Kidney glomerular epithelial cell (primary cell): Measurements from ENCODE around the gene LBR.
"Not testable (repeated sequence)": the region's sequence is repeated elsewhere in the genome, so short reads cannot be mapped to it uniquely, and the experiment has no call there.

ENCODE experiments used
- DNase-seq: peaks from one replicate; lab custom pipeline; 2025; lab: John Stamatoyannopoulos, UW

LBR gene

DNA sequence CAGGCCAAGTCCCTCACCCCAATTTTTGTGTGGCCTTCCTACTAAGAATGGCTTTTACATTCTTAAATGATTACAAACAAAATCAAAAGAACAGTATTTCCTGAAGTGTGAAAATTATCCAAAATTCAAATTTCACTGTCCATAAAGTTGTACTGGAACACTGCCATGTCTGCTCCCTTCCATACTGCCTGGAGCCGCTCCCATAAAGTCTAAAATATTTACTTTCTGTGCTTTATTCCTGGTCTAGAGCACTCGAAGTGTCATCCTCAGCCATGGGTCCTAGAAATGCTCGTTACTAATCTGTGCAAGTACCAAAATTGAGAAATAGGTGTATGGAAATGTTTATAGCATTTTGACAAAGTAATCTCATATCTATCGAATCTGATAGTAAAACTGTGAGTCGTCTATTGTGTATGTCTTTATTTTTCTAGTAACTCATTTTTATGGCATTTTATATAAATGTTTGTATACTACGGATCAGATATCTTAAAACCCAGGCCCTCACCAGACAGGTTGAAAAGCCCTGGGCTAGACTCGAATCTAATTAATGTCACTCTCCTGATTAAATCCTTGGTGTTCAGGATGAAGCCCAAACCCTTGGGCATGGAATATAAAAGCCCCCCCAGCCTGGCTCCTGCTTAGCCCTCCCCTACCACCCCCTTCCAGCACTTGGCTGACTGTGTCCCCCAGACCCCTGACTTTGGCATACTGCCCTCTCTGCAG lies 4.9 kb downstream of the LBR start:
- DNase-seq = no peak

DNA sequence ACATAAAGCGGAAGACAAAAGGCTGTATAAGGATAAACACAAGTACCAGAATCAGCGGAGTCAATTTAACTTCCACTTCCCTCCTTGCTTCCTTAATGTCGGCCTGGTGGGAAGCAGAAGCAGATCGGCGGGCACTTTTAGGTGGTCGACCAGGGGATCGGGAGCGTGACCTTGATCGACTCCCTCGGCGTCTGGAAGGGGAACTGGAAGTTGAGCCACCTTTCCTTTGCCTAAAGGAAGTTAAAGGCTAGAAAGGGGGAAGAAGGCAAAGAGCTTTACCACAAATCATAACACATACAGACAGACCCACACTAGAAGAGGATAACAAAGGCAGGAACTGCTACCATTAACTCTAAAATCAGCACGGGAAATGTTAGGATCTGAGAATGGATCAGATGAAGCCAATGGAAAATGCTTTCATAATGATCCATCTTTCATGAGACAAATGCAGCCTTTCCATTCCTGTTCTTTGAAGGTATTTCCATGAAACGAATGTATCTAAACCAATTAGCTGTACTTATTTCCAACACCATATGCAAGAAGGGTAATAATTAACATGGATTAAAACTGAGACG lies 5.7 kb downstream of the LBR start:
- DNase-seq = no peak

DNA sequence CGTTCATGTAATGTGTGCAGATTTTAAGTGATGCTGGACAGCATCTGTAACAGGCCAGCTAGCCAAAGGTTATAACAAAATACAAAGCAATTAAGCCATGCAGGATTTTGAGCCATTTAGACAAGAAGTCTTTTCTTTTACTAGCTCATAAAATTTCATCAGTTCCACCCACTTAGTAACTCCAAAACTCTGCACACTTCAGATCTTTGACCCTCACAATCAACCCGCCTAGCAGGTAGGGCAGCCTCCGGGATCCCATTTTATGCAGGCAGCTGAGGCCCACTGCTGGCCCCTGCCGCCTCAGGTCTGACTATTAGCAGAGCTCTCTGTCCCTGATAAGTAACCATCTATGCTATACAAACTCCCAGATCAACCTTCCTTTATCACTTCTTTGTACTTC lies 9.2 kb downstream of the LBR start:
- DNase-seq = no peak

DNA sequence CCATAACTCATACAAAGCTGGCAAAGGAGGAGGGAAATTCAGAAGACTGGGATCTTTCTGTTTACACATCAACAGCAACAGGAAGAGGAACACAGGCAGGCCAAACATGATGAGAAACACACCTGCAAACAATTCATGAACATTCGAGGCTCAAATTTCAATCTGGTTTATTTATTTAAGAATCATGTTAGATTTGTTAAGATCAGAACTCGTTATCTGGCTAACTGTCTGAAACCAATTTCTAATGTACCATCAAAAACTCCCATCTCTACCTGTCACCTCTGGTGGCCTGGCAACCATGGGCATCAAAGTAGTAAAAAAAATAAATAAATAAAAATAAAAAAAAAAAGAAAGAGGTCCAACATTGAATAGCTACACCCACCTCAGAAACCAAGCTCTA lies 9.8 kb downstream of the LBR start:
- DNase-seq = no peak

DNA sequence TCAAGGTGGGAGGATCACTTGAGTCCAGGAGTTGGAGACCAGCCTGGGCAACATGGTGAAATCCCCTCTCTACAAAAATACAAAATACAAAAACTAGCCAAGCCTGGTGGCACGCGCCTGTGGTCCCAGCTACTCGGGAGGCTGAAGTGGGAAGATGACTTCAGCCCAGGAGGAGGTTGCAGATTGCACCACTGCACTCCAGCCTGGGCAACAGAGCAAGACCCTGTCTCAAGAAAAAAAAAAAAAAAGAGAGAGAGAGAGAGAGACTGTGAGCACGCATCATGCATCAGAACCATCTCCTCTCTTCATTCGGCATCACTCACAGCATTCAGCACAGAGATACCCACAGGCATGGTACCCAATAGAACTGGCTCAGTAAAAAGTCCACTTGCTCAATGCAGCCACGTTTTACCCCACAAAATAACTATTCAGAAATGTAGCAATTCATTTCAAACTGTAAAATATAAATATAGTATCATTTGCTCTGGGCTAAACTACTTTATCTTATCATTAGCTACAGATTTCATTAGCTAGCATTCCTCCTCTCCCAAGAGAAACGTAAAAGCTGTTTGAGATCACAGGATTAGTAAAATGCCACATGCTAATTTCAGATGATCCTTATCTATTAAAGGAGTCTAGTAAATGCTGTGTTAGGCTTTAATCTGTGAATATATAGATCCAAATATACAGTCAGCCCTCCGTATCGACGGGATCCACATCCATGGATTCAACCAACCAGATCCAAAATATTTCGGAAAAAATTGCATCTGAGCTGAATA lies 11.7 kb downstream of the LBR start:
- DNase-seq = no peak

DNA sequence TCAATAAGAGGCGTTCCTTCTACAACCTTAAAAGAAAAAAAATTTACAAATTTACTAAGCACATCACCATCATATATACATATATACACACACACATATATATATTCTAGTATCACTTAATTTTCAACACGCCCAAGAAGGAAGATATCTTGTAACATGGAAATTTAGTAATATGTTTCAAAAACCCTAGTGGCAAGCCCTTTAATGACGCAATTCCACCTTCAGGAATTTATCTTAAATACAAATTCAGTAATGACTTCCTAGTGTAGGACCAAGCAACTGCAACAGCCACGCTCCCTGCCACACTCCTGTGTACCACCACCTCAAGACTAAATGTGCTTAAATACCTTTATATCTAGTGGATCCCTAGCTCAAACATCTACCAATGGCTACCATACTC lies 12.5 kb downstream of the LBR start:
- DNase-seq = no peak

DNA sequence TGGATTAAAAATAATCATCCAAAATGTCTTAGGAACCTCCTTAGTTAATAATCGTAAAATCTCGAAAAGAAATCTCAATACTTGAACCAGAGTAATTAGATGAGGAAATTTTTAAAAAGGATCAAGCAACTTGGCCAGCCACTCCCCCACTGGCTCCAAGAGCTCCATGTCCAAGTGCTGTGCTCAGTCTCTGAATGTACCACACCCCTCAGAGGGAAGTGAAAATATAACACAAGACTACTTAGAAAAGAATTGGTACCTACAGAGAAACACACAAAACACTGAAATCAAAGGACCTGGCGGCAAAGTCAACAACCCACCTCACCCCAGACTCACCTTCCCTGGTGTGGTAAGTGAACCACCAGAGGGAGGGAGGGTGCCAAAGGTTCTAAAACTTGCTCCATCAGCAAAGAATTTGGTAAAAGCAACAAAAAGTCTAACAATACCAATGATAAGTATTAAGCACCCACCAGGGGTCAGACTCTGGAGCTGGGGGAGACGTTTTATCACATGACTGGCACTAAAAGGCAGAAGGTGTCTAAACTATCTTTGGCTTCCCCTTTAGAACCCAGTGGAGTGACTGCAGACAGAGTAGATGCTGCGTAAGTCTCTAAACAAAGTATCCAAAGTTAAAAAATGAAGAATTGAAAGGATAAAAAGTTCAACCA lies 14.0 kb downstream of the LBR start:
- DNase-seq = no peak

DNA sequence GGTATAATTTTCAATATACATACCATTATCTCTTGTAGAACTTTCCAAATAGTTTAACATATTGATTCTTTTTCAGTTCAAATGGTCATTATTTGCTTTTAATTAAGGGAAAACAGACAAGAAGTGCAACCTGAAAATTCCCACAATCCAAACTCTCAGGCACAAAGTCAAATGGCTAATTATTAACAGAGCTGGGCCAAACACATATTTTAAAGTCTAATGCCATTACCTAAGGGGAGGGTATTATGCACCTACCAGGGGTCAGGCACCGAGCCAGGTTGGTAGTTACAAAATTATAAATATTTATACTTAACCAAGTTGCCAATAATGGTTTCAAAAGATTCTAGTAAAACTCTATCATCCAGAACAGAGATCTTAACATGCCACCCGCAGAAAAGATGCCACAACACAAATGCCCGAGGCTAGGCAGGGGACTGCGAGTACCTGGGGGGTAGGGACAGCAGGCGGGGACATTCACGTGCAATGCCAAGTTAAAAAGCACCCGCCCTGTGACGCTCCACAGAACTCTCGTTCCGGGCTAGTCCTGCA lies 15.0 kb downstream of the LBR start:
- DNase-seq = peak; percentile 61

DNA sequence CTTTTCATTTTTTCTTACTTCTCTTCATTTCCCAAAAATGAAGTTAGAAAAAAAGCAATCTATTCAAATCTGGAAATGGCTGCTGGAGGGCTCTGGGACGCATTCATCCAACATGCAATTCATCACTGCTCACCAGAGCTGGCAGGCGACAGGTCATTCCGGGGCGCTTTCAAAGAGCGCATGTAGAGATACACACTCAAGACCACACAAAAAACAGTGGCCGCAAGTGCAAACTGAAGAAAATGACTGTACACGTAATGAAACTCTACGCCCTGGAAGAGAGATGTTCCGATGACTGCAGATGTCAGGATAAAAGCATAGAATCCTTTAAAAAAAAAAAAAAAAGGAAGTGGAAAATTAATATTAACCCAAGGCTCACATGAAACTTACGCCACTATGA lies 15.5 kb downstream of the LBR start:
- DNase-seq = no peak

DNA sequence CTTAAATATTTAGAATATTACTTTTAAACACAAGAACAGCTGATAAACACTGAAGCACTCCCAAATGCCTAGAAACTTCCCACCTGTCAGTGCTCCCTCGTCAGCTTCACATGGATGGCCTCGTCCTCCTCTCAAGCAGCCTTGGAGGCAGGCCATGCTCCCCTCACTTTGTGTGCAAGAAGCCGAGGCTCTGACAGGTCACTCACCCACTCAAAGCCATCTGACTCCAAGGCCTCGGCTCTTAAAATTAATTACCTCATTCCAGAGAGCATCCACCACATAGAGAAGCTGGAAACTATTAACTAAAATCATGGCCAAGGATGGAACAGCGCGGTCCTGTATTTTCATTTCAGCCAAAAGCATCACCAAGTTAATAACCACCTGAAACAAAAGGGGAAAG lies 17.8 kb downstream of the LBR start:
- DNase-seq = peak; percentile 40

DNA sequence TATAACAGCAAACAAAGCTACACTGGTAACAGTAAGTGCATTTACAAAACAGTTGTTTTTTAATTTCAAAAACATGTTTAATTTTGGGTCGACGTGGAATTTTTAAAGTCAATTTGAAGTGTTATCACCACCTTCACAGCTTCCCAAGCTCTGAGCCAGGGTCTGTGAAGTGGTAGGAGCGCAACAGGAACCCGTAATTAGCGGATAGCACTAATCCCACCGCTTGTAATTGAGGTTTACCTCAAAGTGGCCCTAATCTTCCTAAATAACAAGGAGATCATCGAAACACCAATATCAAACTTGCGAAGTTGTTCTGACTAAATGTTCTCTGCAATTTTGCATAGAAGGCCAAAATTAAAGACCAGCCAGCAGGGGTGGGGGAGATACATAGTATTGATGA lies 18.8 kb downstream of the LBR start:
- DNase-seq = no peak

DNA sequence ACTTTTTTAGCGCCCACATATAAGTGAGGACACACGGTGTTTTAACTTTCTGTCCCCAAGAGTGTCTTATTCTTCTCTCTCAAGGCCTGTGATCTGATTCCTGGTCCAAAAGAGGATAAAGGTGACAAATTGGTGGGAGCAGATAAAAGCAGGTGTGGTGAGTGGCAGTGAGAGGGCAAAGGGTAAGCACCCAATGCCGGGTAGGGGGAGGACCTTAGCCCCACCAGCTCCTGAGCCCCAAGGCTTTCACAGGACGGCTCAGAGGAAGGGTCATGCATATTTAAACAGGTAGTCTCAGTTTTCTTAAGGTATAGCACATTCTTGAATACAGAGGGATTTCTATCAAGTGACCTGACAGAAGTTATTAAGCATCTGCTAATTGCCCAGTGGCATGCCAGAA lies 19.6 kb downstream of the LBR start:
- no peak for DNase-seq

DNA sequence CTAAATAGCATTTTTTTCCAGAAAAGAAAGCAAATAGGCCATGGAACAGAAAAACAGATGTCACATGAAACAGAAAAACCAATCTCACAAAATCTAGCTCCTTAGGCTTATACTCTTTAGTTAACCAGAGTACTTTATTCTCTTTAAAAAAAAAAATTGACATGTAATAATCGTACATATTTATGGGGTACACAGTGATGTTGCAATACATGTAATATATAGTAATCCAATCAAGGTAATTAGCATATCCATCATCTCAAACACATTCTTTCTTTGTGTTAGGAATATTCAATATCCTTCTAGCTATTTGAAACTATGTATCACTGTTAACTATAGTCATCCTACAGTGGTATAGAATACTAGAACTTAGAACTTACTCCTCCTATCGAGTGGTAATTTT lies 20.1 kb downstream of the LBR start:
- DNase-seq = no peak

DNA sequence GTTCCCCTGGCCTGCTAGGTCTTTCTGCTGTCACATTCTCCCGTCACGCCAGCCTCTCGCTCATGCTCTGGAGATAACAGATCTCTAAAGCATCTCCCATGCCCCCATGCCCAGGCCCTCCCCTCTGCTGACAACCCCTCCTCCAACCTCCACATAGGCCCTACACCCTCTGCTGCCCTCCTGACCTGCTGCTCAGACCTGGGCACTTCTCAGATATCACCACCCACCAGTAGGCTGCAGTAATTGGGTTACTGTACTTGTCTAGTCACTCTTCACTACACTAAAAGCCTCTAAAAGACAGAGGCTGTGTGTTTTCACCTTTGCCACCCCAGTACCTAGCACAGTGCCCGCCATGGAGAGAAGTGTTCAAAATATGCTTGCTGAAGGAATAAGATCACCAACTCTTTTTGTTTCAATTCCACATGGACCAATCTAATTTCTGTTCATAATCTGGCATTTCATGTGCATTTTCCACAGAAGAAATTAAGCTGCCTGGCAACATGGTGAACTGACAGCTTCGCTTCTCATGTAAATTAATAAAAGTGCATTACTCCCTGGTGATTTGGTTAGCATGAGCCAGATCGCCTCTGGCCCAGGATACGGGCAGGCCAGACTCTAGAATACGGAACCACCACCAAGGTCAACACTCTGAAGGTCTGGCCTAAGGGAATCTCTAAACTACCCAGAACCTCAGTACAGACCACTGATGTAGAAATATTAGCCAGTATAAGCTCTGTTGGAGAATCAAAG lies 20.7 kb downstream of the LBR start:
- no peak for DNase-seq

DNA sequence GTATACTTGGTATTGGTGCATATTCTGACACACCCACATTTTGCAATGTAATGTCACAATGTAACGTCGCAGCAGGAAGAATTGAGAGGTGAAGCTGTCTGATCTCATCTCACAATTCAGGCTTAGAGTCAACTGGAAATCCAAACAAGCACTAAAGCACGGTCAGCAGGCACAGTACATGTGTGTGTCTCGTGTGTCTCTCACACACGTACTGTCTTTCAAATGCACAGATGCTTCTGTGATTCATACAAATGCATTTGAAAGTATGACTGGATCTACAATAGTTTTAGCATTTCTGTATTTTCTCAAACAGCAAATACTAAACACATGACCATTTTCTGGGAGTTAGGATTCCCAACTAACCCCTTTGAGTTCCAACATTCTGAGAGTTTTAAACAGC lies 26.9 kb downstream of the LBR start:
- DNase-seq = no peak

DNA sequence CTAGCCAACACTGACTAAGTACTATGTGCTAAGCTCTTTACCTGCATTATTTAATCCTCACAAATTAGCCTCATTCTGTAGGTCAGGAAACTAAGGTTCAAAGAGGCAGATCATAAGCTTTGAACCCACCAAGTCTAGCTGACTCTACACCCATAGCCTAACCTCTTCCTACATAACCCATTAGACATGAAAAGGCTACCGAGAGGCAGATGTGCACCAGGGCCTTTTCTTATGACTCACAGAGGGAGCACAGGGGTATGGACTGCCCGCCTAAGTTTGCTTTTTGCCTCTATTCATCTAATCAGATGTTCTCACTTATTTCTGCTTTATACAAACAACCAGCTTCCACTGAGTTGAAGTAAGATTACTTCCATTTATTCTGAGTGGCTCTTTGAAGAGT lies 31.5 kb downstream of the LBR start:
- no peak for DNase-seq

DNA sequence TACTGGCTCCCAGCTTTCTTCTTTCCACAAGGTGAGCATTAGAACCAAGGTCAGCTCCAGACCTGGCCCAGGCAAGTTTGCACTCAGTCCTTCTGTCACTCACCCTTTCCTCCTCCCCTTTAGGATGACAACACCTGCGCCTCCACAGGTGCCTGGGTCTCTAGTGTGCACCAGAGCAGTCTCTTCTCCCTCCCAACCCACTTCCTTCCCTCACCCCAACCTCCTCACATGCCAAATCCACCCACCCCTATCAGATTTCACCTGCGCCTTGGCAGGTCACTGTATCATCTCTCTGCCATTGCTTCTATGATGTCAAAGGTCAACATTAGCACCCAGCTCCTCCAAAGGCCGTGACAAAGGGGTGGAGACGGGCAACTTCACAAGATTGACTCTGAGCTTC lies 38.0 kb downstream of the LBR start:
- no peak for DNase-seq

DNA sequence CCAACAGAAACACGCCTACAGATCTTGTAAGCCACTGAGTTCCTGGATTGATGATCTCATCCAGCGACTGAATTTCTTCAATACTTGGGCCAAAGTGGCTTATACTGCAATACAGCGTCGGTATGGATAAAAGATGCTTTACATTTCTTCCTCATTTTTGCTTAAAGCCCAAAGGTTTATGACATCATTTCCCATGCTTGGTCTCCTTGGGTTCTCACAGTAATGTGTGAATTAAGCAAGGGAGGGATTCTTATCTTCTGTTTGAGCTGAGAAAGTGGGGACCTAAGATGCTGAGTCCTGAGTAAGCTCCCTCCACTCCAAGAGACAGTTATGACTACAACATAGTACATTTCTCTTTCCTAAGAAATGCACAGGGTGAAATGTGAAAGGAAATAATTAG lies 39.5 kb downstream of the LBR start:
- DNase-seq = no peak

DNA sequence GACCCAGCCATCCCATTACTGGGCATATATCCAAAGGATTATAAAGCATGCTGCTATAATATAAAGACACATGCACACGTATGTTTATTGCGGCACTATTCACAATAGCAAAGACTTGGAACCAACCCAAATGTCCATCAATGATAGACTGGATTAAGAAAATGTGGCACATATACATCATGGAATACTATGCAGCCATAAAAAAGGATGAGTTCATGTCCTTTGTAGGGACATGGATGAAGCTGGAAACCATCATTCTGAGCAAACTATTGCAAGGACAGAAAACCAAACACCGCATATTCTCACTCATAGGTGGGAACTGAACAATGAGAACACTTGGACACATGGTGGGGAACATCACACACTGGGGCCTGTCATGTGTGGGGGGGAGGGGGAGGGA lies 41.0 kb downstream of the LBR start:
- not testable (repeated sequence) for DNase-seq

DNA sequence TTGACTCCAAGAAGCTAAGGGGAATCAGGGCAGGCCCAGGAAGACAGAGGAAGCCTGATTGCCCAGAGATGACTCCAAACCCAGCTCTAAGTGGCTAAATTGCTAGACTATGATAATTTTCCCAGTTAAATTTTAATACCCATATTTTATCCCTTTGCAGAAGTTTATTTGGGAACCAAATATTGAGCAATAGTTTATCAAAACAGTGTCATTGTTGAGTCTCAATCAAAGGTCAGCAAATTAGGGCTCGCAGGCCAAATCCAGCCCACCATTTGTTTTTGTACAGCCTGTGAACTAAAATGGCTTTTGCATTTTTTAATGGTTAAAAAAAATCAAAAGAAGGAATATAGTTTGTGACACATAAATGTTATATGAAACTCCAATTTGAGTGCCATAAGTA lies 47.1 kb downstream of the LBR start:
- DNase-seq = no peak

DNA sequence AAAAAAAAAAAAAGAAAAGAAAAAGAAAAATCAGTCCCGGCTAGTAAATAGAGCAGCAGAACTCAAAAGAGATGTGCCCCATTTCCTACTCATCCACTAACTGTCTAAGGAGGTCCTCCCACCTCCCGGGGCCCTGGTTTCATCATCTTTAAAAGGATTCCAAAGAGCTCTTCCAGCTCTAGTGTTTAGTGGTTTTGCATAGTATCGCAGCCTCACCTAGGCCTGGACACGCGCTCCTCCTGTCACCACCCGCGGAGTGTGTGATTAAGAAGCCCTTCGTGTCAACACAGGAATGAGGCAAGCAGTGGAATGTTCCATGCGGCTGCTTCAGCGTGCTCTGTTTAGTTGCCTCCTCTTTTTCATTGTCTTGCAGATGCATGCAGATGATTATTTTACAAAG lies 49.0 kb downstream of the LBR start:
- peak; percentile 73 for DNase-seq

DNA sequence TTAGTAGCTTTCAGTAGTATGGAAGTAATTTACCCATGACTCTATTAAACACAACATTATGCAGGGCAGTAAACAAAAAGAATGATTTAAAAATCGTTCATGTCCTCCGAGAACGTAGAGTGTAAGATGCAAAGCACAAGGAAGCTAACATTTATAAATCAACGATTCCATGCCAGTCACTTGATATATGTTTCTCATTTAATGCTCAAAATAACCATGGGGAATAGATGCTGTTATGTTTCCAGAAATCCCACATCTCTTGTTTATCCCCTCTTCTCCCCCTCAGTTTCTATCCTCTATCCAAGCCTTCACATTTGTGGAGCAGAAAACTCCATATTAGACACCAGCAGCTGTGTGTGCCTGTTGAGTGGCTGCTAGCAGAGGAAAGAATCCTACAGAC lies 52.8 kb downstream of the LBR start:
- no peak for DNase-seq
